HG02642 (cell line): ENCODE measurements around the gene LTB4R.
"Not testable (repeated sequence)": the region's sequence is repeated elsewhere in the genome, so short reads cannot be mapped to it uniquely, and the experiment has no call there.

Experiments
- ATAC-seq: cut with Tn5 transposase; IDR thresholded peaks from one replicate; pipeline ENCODE4 v1.9.1; 2021; ENCODE audit warnings: mild to moderate bottlenecking; ENCODE audit not compliant: unreplicated experiment, poor library complexity

LTB4R gene

DNA sequence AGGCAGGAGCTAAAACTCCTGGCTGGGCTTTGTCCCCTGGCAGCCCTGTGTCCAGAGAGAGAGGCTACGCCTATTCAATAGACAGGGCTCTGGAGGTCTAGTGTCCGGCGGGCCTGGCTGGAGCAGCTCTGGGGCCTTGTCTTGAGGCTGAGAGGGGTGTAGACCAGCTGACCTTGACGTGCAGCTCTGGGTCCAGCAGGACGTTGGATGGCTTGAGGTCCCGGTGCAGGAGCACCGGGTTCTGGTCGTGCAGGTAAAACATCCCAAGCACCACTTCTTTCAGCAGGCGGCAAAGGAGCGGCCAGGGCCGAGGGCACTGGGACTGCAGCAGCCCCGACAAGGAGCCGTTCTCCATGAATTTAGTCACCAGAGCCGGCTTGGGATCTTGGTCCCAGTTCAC, 27.5 kb downstream of the LTB4R start:
- ATAC-seq: no peak

DNA sequence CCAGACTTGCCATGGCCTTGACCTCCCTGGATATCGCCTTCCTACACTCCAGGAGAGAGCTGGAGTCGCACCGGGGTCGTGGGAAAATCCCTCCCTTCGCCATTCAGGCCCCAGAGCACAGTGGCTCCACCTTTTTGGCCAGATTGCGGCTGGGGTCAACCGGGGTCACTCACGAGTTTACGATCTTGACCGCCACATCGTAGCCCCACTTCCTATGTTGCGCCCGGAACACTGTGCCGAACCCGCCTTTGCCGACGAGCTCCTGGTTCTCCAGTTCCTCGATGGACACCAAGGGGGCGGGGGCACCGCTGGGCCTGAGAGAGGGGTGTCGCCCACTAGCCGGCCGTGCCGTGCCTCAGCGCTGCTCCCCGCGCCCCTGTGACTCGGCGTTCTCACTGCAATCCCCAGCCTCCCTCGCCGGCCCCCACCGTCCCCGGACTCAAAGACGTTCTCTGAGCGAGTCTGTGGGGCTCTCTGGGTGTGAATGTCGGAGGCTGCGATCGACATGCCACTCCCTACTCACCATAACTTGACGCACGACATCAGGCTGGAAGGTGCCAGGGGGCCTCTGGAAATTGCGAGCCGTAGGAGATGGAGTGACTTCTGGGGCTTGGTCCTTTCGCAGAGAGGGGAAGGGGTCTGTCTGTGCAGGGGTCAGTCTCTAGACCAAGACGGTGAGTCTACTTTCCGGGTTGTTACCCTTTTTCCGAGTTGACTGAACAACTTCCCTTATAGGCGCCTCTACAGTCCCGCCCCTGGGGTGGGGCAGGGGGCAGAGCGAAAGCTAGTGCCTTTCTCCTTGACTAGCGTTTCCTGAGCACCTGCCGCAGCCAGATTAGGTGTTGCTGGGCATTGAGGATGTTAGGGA, 28.2 kb downstream of the LTB4R start, which contains the start of gene RIPK3:
Gene RIPK3 (minus strand): TSS at position 708 of the 868 bp plus-strand sequence. CDS start 165 bp downstream, at position 543.
- ATAC-seq: peak; percentile 88

DNA sequence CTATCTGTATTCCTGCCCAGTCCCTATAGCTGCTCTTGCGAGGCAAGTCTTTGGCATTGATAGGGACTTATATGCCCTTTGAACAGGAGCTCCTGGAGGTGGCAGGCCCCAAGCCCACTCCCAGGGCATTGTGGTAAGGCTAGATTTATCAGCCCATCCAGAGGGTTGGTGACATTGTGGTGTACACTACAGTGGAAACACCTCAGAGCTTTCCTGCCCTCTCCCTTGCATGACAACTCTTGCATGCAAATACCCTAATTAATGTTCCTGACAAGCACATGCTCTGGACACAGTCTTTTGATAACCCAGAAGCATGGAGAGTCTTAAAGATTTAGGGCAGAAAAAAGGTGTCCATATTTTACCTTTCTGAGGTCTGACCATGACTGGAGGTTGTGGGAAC, 29.3 kb downstream of the LTB4R start:
- no peak for ATAC-seq

GRCh38 chr14:24342889-24343288, 31.6 kb downstream of the LTB4R start:
- ATAC-seq: no peak

DNA sequence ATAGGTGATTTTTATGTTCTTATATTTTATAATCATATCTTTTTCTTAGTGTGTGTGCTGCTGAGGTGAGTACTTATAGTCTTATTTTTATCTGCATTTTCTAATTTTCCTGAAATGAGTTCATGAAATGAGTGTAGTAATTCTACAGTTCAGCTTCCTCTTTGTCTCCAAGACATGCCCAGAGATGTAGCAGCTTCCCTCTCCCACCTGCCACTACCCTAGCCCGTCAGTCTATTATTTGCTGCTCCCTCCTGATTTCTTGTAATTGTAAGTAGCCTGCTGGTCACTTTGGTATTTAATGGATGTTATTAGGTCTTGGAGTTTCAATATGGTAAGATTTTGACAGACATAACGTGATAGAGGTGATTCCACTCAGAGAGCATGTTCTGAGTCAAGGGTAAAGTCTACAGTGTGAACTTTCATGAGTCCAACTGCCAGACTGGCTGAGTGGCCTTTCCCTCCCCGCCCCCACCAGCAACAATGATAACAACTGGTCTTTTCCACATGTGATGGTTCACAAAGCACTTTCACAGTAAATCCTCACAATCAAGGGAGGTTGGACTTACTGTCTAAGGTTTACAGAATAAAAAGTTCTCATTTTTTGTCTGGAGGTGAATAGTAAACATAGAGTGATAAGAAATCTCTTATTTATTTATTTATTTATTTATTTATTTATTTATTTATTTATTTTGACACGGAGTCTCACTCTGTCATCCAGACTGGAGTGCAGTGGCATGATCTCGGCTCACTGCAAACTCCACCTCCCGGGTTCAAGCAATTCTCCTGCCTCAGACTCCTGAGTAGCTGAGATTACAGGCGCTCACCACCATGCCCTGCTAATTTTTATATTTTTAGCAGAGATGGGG, 32.7 kb downstream of the LTB4R start:
- no peak for ATAC-seq

- ATAC-seq: no peak
Measured at GRCh38 chr14:24347134-24347533, 35.8 kb downstream of the LTB4R start.

DNA sequence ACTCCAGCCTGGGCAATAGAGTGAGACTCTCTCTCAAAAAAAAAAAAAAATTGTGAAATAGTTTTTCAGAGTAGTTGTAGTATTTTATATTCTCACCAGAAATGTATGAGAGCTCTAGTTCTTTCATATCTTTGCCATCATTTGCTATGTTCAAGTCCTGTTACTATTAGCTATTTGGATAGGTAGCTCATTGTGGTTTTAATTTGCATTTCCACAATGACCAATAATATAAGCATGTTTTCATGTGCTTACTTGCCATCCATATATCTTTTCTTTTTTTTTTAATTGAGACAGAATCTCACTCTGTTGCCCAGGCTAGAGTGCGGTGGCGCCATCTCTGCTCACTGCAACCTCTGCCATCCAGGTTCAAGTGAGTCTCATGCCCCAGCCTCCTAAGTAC, 36.9 kb downstream of the LTB4R start:
- no peak for ATAC-seq

GRCh38 chr14:24349742-24350141, 38.4 kb downstream of the LTB4R start:
- no peak for ATAC-seq

DNA sequence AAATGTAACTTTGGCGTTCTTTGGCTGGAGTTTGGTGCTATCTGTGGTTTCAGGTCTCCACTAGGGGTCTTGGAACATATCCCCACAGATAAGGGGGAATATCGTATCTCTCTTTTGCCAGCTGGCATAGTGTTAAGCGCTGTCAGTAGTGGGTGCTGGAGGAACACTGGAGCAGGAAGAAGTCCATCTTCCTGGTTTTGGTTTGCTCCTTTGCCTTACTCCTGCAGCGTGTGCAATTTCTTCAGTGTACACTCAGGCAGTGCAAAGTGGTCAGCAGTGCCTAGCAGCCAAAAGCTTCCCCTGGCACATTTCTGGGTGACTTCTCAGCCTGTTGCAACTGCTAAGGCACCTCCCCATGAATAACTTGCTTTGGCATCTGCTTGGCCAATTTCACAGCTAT, 40.2 kb downstream of the LTB4R start:
- ATAC-seq: no peak

DNA sequence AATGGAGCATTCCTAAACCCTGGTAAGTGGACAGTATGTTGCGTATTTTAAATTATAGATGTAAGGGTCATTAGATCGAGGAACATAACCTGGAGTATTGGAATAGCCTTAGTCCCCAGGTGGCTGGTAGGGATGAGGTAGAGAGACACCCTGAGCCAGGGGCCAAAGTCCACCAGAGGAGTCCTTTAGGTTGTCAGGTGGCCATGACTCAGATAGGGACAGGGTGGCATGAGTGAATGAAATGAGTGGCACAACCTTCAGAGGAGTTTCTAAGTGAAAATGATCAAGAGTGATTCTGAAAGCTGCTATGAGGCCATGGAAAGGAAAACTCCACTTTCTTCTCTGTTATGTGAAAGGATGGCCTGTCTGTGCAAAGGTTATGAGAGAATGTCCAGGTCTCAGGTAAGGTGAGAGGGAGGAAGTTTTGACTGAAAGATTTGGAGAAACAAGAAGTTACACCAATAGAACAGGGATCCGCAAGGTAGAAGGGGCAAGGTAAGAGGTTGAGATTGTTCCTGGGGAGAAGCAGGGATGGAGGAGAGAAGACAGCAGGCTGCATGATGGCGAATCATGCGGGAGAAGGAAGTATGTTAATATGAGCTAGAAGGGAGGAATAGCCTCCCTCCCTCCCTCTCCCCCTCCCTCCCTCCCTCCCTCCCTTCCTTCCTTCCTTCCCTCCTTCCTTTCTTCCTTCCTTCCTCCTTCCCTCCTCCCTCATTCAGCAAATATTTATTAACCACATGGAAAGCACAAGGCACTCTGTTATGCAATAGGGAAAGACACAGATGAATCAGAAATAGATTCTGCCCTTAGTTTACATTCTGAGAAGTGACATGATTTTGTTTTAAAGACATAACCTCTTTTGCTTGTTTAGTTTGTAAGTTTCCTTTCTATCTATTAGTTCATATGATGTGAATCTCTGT, 42.5 kb downstream of the LTB4R start:
- no peak for ATAC-seq

- ATAC-seq: not testable (repeated sequence)
Measured at GRCh38 chr14:24354482-24354825, 43.2 kb downstream of the LTB4R start.

DNA sequence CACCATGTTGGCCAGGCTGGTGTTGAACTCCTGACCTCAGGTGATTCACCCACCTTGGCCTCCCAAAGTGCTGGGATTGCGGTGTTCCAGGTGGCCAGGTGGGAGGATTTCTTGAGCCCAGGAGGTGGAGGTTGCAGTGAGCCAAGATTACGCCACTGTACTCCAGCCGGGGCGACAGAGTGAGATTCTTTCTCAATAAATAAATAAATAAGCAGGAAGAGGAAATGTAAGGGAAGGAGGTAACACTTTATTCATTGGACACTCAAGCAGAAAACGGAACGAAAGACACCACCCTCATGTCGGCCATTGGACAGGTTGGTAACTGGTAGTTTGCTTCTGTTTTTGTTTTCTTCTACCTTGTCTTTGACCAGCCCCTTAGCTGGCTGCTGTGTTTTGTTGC, 43.7 kb downstream of the LTB4R start:
- ATAC-seq: no peak

GRCh38 chr14:24356208-24356607, 44.9 kb downstream of the LTB4R start:
- ATAC-seq: no peak

DNA sequence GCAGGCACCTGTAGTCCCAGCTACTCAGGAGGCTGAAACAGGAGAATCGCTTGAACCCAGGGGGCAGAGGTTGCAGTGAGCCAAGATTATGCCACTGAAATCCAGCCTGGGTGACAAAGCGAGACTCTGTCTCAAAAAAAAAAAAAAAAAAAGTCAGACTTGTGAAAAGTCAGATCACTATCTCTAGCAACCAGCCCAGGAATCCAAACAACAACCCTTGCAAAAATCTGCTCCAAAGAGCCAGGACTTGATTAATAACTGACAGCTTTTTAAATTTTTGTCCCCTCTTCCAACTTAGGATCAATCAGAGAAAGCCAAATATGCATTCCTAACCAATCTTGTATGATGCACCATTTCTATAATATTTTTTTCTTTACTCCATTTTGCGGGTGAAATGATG, 49.0 kb downstream of the LTB4R start:
- no peak for ATAC-seq

- no peak for ATAC-seq
Measured at GRCh38 chr14:24361326-24361725, 50.0 kb downstream of the LTB4R start.

DNA sequence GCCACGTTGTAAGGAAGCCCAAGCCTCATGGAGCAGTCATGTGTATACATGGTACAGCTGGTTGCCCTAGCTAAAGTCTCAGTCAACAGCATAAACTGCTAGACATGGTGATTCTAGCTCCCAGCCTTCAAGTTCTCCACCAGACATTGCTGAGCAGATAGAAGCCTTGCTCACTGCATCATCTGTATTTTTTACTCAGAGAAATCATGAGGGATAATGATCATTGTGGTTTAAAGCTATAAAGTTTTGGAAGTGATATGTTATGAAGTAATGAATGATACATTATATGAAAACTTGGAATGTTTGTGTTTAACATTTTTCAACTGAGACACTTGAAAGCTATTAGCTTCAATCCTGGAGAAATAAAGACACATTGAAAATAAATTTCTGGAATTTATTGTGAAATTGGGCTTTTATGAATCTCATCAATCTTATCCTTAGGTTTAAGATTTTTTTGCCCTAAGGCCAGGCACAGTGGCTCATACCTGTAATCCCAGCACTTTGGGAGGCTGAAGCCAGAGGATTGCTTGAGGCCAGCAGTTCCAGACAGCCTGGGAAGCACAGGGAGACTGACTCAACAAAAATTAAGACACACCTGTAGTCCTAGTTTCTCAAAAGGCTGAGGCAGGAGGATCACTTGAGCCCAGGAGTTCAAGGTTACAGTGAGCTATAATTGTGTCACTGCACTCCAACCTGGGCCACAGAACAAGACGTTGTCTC, 51.1 kb downstream of the LTB4R start:
- no peak for ATAC-seq

DNA sequence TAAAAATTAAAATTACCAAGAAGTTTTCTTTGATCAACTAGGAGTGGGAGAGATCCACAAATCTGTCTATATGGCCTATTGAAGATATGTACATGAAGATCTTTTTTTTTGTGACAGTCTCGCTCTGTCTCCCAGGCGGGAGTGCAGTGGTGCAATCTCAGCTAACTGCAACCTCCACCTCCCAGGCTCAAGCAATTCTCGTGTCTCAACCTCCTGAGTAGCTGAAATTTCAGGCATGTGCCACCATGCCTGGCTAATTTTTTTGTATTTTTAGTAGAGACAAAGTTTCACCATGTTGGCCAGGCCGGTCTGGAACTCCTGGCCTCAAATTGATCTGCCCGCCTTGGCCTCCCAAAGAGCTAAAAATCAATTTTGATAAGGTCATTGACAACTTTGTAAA, 52.1 kb downstream of the LTB4R start:
- ATAC-seq: no peak

DNA sequence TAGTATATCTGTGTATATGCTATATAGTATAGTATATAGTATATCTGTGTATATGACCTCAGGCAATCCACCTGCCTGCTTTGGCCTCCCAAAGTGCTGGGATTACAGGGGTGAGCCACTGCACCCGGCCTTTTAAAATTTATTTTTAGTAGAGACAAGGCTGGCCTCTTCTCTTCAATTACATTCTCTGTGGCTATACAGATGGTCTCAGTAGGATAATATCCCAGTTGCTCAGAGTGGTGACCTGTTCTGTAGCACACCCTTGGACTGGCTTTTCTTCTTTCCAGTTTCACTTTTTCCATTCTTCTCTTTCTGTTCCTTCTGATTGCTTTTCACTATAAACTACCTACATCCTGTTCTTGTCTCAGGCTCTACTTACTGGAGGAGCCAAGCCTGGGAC, 53.5 kb downstream of the LTB4R start:
- ATAC-seq: no peak

DNA sequence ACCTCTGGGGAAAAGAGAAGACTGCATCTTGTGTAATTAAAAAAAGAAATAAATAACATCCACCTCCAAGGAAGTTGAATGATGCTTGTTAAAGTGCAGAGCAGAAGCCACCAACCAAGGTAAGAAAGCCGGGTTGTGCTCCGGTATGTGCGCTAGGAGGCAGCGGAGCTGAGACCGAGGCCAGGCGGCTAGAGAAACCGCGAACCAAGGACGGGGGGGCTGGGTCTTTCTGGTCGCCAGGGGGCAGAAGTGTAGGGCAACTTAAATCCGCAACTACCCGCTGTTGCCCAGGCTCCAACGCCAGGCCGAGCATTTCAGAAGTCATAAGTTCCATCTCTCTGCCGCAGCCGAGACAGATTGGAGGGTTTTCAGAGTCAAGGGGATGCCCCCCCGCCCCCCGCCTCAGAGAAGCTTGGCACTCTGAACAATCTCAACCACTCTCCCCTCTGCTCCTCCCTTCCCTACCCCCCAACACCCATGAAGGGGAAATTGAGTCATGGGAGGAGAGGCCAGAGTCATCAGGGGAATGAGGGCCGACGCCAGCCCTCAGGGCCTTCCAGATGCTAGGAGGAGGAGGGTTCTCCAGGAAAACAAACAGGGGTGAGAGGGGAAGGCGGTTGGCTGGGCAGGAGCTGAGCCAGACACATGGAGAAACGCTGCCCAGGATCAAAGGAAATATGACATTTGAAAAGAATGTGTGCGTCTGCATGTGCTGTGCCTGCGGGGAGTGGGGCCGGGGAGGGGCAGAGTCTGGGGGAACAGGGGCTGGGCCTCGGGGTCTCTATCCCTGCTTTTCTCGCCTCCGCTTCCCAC, 54.5 kb downstream of the LTB4R start:
- peak; percentile 43 for ATAC-seq
